ENCODE data around the gene CIRBP.

DNA sequence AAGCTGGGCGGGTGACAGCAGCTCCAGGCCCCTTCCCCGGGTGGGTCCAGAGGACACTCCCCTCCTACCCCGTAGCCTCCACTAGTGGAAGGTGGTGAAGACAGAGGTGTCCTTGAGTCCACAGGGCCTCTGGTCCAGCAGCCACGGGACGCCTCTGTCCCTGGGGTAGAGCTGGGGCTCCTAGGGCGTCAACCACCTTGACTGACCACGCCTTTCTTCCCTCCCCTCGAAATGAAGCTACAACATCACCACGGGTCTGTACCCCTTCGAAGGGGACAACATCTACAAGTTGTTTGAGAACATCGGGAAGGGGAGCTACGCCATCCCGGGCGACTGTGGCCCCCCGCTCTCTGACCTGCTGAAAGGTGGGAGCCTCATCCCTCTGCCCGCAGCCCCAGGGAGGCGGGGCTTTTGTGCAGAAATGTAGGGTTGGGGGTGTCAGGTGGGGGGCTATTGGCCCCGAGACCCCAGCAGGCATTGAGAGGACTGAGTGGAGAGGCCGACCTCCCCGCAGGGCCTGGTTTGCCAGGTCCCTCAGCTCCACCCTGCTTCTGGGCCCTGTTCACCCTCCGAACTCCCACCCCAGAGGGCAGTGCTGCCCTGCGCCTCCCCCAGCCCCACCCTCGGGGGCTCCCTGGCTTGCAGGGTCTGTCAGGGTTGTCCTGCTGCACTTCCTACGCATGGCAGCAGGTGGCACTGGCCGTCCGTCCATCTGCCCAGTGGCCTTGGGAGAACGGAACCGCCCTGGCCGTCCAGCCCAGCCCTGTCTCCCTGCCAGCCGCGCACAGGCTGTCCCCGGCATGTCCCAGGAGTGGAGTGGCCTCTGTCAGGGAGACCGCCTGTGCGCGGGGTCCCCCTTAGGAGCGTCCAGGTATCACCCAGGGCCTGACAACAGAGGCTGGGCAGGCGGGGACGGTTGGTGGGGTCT, 47.9 kb upstream of the CIRBP start:
- TF ChIP-seq, protein P1, sequence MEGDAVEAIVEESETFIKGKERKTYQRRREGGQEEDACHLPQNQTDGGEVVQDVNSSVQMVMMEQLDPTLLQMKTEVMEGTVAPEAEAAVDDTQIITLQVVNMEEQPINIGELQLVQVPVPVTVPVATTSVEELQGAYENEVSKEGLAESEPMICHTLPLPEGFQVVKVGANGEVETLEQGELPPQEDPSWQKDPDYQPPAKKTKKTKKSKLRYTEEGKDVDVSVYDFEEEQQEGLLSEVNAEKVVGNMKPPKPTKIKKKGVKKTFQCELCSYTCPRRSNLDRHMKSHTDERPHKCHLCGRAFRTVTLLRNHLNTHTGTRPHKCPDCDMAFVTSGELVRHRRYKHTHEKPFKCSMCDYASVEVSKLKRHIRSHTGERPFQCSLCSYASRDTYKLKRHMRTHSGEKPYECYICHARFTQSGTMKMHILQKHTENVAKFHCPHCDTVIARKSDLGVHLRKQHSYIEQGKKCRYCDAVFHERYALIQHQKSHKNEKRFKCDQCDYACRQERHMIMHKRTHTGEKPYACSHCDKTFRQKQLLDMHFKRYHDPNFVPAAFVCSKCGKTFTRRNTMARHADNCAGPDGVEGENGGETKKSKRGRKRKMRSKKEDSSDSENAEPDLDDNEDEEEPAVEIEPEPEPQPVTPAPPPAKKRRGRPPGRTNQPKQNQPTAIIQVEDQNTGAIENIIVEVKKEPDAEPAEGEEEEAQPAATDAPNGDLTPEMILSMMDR (conservative IDR thresholded peaks at IDR 0.05; ENCODE audit: low read depth, low read length) = peak; percentile 59
- TF ChIP-seq EZH2phosphoT487 (IDR thresholded peaks at IDR 0.05; ENCODE audit: borderline replicate concordance, low read length) = no peak
- TF ChIP-seq EZH2 (IDR thresholded peaks at IDR 0.05; ENCODE audit: low read length, unreplicated experiment) = no peak
